Measurements from ENCODE around the gene ZNF687.

ZNF687 gene, protein sequence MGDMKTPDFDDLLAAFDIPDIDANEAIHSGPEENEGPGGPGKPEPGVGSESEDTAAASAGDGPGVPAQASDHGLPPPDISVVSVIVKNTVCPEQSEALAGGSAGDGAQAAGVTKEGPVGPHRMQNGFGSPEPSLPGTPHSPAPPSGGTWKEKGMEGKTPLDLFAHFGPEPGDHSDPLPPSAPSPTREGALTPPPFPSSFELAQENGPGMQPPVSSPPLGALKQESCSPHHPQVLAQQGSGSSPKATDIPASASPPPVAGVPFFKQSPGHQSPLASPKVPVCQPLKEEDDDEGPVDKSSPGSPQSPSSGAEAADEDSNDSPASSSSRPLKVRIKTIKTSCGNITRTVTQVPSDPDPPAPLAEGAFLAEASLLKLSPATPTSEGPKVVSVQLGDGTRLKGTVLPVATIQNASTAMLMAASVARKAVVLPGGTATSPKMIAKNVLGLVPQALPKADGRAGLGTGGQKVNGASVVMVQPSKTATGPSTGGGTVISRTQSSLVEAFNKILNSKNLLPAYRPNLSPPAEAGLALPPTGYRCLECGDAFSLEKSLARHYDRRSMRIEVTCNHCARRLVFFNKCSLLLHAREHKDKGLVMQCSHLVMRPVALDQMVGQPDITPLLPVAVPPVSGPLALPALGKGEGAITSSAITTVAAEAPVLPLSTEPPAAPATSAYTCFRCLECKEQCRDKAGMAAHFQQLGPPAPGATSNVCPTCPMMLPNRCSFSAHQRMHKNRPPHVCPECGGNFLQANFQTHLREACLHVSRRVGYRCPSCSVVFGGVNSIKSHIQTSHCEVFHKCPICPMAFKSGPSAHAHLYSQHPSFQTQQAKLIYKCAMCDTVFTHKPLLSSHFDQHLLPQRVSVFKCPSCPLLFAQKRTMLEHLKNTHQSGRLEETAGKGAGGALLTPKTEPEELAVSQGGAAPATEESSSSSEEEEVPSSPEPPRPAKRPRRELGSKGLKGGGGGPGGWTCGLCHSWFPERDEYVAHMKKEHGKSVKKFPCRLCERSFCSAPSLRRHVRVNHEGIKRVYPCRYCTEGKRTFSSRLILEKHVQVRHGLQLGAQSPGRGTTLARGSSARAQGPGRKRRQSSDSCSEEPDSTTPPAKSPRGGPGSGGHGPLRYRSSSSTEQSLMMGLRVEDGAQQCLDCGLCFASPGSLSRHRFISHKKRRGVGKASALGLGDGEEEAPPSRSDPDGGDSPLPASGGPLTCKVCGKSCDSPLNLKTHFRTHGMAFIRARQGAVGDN

DNA sequence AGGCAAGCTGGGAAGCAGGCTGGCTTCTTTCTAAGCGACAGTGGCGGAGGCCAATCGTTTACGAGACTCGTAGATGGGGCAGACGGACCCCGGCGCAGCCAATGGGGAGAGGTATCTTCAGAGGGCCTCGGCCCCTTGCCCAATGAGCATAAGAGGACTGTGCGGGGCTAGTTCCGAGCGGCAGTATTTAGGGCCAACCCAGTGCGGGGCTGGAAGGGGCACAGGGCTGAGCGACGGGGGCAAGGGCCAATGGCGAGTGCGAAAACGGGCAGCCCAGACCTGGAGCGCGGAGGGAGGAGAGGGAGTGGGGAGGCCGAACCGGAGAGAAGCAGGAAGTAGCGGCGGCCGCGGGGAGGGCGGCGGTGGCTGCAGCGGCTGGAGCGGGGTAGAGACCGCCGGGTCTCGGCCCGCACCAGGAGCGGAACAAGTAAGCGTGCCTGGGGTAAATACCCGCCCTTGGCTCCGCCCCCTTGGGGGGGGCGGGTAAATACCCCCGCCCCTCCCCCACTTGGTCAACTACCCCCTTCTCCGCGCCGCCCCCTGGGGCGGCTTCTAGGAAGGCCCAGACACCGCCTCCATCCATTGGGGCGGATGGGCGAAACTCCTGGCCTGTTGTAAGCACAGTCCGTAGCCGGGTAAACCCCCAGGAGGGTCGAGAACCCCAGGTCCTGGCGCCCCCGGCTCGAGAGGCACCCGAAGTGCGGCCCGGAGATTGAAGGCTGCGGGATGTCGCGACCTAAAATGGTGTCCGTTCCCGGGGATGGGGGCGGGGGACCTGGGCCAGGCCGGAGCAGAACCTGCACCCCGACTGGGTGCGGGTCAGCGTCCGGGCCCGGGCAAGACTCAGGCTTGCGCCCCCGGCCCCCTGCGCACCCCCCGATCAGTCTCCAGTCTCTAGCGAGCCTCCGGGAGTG, at the start of gene ZNF687:
TSS of gene ZNF687 (plus strand) at position 331 of the 914 bp plus-strand sequence. CDS start 3,993 bp downstream, outside the sequence.
- H3K4me3 ChIP-seq (ENCODE audit: low read length): peak within 1 kb of the TSS; percentile 99
- H3K27me3 ChIP-seq (ENCODE audit: control insufficient read depth, insufficient read depth, low read length): no peaks in the 10 kb centered on the region
- H3K9ac ChIP-seq (ENCODE audit: low read length): peak within 1 kb of the TSS; percentile 92
- H3K9me3 ChIP-seq (ENCODE audit: control insufficient read depth, low read length): no peaks in the 10 kb centered on the region
- peaks cover 20% of the 10 kb centered on the region for H3K4me1 ChIP-seq (ENCODE audit: control insufficient read depth, insufficient read depth, low read length)
- H3K36me3 ChIP-seq (ENCODE audit: control insufficient read depth, insufficient read depth, low read length): peaks cover 7% of the 10 kb centered on the region

DNA sequence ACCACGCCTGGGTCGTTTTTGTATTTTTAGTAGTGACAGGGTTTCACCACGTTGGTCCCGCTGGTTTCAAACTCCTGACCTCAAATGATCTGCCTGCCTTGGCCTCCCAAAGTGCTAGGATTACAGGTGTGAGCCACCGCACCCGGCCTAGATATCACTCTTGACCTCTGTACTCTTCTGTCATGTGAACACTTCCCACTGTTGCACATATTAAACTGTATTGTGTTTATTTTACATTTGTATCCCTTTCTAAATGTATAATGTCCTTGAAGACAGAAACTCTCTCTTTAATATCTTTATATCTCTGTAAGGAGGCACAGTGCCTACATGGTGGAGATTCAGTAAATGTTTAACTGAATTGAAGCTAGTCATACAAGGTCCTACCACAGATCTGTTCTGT, 46.9 kb upstream of the ZNF687 start:
- Histone ChIP-seq H3K9me3 (ENCODE audit: control insufficient read depth, low read length) (no peaks in the 10 kb centered on the region), H3K4me3 (ENCODE audit: low read length) (no peak overlapping the region), H3K27me3 (ENCODE audit: control insufficient read depth, insufficient read depth, low read length) (no peaks in the 10 kb centered on the region), H3K36me3 (ENCODE audit: control insufficient read depth, insufficient read depth, low read length) (no peaks in the 10 kb centered on the region), H3K4me1 (ENCODE audit: control insufficient read depth, insufficient read depth, low read length) (no peaks in the 10 kb centered on the region), H3K9ac (ENCODE audit: low read length) (no peak overlapping the region)

DNA sequence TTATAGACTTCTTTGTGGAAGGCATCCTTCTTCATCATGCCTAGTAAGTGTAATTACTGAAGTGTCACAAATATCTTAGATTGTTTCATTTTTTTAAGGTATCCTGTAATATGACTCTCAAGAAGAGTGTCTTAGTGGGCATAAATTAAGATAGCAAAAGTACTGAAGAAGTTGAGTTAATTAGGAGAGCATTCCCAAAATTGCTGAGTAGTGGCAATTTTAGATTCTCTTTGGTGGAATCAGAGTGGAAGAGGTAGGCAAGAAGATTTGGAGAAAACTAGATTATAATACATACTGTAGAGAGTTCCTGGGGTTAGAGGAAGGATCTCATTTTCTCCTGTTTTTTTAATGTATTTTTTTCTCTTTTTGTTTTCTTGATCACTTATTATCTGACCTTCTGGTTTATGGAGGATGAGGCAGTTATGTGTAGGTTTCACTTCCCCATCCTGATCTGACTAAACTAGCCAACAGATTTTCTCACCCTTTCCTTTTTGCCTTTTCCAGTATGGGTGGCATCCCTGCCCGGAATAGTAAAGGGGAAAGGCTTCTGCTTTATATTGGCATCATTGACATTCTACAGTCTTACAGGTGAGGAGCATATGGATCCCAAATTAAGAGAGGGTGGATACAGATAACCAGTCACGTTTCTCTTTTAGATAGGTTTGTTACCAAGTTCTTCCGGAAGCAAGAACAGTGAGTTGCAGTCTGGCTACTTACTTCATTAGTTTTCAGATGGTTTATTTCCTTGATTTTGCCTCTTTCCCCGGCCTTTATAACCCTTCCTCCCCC, 44.2 kb upstream of the ZNF687 start:
- Histone ChIP-seq H3K27me3 (ENCODE audit: control insufficient read depth, insufficient read depth, low read length) (no peaks in the 10 kb centered on the region), H3K9me3 (ENCODE audit: control insufficient read depth, low read length) (no peaks in the 10 kb centered on the region), H3K9ac (ENCODE audit: low read length) (no peak overlapping the region), H3K4me1 (ENCODE audit: control insufficient read depth, insufficient read depth, low read length) (no peaks in the 10 kb centered on the region), H3K4me3 (ENCODE audit: low read length) (no peak overlapping the region), H3K36me3 (ENCODE audit: control insufficient read depth, insufficient read depth, low read length) (no peaks in the 10 kb centered on the region)

DNA sequence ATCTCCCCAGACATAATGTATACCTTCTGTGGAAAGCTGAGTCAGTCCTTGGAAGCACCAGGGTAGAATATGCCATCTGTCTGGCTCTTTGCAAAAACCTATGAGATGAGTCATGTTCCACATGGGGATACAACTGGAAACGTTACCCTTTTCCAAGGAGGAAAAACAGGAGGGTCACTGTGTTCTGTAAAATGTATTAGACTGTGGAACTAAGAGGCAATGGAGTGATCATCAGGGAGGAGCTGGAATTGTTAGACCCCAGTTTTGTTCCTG, 43.7 kb upstream of the ZNF687 start:
- Histone ChIP-seq H3K9me3 (ENCODE audit: control insufficient read depth, low read length) (no peaks in the 10 kb centered on the region), H3K36me3 (ENCODE audit: control insufficient read depth, insufficient read depth, low read length) (peaks cover 1% of the 10 kb centered on the region), H3K4me1 (ENCODE audit: control insufficient read depth, insufficient read depth, low read length) (no peaks in the 10 kb centered on the region), H3K27me3 (ENCODE audit: control insufficient read depth, insufficient read depth, low read length) (no peaks in the 10 kb centered on the region), H3K4me3 (ENCODE audit: low read length) (no peak overlapping the region), H3K9ac (ENCODE audit: low read length) (no peak overlapping the region)

DNA sequence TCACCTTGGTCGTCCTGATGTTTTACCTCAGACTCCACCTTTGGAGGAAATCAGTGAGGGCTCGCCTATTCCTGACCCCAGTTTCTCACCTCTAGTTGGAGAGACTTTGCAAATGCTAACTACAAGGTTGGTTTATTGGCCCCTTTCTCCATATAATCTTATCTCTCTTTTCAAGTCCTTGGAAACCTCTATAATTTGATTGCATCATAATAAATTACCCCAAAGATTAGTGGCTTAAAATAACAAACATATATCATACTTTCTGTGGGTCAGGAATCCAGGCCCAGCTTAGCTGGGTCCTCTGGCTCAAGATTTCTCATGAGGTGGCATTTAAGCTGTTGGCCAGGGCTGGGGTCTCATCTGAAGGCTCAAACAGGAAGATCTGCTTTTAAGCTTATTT, 39.7 kb upstream of the ZNF687 start:
- Histone ChIP-seq H3K9ac (ENCODE audit: low read length) (no peak overlapping the region), H3K9me3 (ENCODE audit: control insufficient read depth, low read length) (no peaks in the 10 kb centered on the region), H3K27me3 (ENCODE audit: control insufficient read depth, insufficient read depth, low read length) (no peaks in the 10 kb centered on the region), H3K36me3 (ENCODE audit: control insufficient read depth, insufficient read depth, low read length) (peaks cover 7% of the 10 kb centered on the region), H3K4me3 (ENCODE audit: low read length) (no peak overlapping the region), H3K4me1 (ENCODE audit: control insufficient read depth, insufficient read depth, low read length) (no peaks in the 10 kb centered on the region)

DNA sequence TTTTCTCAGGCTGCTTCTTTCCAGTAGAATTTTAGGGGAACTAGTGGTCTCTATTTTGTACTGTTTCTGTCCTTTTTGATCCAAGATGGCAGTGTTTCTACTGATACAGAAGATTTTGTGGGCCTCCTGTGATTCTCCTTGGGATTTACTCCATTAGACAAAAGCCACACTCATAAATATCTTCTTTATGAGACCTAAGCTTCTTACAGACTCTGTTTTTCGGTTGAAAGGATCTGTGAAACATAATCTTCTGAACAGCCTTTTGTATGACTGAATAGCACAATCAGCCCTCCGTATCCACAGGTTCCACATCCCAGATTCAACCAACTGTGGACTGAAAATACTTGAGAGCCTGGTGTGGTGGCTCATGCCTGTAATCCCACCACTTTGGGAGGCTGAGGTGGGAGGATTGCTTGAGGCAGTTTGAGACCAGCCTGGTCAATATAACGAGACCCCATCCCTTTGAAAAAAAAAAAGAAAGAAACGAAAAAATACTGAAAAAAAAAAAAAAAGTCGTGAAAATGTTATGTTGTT, 38.3 kb upstream of the ZNF687 start:
- Histone ChIP-seq H3K36me3 (ENCODE audit: control insufficient read depth, insufficient read depth, low read length) (peaks cover 7% of the 10 kb centered on the region), H3K9me3 (ENCODE audit: control insufficient read depth, low read length) (no peaks in the 10 kb centered on the region), H3K27me3 (ENCODE audit: control insufficient read depth, insufficient read depth, low read length) (no peaks in the 10 kb centered on the region), H3K4me3 (ENCODE audit: low read length) (no peak overlapping the region), H3K9ac (ENCODE audit: low read length) (no peak overlapping the region), H3K4me1 (ENCODE audit: control insufficient read depth, insufficient read depth, low read length) (no peaks in the 10 kb centered on the region)

DNA sequence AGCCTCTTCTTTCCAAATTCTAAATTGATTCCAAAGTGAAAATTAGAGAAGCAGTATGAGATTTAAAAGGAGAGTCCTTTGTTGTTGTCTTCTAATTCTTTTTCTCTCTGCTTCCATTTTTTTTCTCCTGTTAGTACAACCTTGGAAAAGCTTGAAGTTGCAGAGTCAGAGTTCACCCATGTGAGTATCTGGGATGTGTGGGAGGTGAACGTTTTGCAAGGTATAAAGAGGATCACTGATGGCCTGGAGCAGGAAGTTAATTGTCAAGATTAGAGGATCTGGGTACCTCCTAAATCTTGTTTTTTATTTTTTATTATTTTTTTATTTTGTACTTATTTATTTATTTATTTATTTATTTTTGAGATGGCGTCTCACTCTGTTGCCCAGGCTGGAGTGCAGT, 35.3 kb upstream of the ZNF687 start:
- Histone ChIP-seq H3K36me3 (ENCODE audit: control insufficient read depth, insufficient read depth, low read length) (peaks cover 7% of the 10 kb centered on the region), H3K9ac (ENCODE audit: low read length) (no peak overlapping the region), H3K27me3 (ENCODE audit: control insufficient read depth, insufficient read depth, low read length) (no peaks in the 10 kb centered on the region), H3K4me3 (ENCODE audit: low read length) (no peak overlapping the region), H3K4me1 (ENCODE audit: control insufficient read depth, insufficient read depth, low read length) (peaks cover 6% of the 10 kb centered on the region), H3K9me3 (ENCODE audit: control insufficient read depth, low read length) (no peaks in the 10 kb centered on the region)

DNA sequence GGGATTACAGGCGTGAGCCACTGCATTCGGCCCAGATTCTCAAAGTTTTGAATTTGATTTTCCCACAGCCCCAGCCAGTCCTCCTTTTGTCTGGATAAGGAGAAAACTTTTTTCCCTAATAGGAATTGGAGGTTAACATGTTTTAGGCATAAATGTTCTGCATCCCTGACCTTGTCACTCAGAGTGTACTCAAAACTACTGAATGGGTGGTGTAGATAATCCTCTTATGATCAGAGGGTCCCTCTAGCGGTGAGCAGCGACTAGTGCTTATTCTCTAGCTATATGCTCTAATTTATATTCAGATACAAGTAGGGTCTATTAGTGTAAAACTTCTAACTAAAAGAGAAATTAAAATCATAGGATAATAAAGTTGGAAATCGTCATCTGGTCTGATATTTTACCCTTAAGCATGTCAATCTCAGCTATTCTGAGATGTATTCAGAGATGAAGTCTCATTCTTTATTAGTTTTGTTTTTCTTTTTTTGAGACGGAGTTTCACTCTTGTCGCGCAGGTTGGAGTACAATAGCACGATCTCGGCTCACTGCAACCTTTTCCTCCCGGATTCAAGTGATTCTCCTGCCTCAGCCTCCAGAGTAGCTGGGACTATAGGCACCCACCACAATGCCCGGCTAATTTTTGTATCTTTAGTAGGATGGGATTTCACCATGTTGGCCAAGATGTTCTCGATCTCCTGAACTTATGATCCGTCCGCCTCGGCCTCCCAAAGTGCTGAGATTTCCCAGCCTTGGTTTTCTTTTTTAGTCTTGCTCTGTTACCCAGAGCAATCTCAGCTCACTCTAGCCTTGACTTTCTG, 30.2 kb upstream of the ZNF687 start:
- no peaks in the 10 kb centered on the region for H3K9me3 ChIP-seq (ENCODE audit: control insufficient read depth, low read length)
- peaks cover 15% of the 10 kb centered on the region for H3K4me1 ChIP-seq (ENCODE audit: control insufficient read depth, insufficient read depth, low read length)
- H3K36me3 ChIP-seq (ENCODE audit: control insufficient read depth, insufficient read depth, low read length): no peaks in the 10 kb centered on the region
- H3K4me3 ChIP-seq (ENCODE audit: low read length): no peak overlapping the region
- H3K27me3 ChIP-seq (ENCODE audit: control insufficient read depth, insufficient read depth, low read length): no peaks in the 10 kb centered on the region
- no peak overlapping the region for H3K9ac ChIP-seq (ENCODE audit: low read length)

DNA sequence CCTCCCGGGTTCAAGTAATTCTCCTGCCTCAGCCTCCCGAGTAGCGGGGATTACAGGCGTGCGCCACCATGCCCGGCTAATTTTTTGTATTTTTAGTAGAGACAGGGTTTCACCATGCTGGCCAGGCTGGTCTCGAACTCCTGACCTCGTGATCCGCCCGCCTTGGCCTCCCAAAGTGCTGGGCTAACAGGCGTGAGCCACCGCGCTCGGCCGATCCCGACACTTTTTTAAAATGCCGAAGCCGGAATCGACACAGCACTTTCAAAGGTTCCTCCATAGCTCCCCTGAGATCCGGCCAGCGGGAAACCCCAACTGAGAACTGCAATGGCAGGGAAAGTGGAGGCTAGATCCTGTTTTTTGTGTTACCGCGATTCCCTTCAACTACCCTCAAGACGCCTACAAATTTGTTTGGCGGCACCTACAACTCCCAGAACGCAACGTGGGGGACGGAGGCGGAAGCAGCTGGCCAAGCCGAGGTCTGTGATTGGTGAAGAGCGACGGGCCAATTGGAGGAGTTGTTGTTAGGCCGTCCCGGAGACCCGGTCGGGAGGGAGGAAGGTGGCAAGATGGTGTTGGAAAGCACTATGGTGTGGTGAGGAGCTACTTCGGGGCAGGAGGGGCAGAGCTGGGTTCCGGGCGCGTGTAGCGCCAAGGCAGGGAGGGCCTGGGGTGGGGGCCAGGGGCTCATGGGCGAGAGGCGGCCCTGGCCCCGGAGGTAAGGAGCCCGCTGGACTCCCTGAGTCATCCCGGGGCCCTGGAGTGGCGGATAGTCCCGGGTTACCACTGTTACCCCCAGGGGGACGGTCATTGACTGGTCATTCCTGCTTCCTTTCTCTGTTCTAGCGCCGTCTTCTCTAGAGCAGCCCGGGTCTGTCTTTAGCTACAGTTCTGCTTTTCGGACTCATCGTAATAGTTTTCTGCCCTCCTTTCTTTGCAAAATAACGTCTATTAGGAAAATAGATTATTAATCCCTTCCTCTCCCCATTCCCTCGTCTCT, 27.6 kb upstream of the ZNF687 start, which contains the start of gene PSMD4:
TSS of gene PSMD4 (plus strand) at position 518 of the 997 bp plus-strand sequence. CDS start at position 567, 49 bp downstream.
- H3K4me1 ChIP-seq (ENCODE audit: control insufficient read depth, insufficient read depth, low read length): peaks cover 15% of the 10 kb centered on the region
- peak within 1 kb of the TSS; percentile 87 for H3K9ac ChIP-seq (ENCODE audit: low read length)
- H3K4me3 ChIP-seq (ENCODE audit: low read length): peak within 1 kb of the TSS; percentile 69
- H3K9me3 ChIP-seq (ENCODE audit: control insufficient read depth, low read length): no peaks in the 10 kb centered on the region
- no peaks in the 10 kb centered on the region for H3K27me3 ChIP-seq (ENCODE audit: control insufficient read depth, insufficient read depth, low read length)
- H3K36me3 ChIP-seq (ENCODE audit: control insufficient read depth, insufficient read depth, low read length): no peaks in the 10 kb centered on the region

Measured in mucosa of stomach (tissue), 1 donor.